A549 (cell line): ENCODE measurements around the gene GPBP1. TPM values are rescaled to one million over a fixed set of nuclear protein-coding genes. Genes with fewer than 3 reads are reported as not detected.
"Not testable (repeated sequence)": the region's sequence is repeated elsewhere in the genome, so short reads cannot be mapped to it uniquely, and the experiment has no call there.

ENCODE experiments used
- ATAC-seq, 2 experiments: fragments of 200-7000 bp in 1 of 2; fragments of >200 bp in 1 of 2; cut with Nextera tagmentation in 1 of 2; cut with Tn5 transposase in 1 of 2; 3 replicates each; pipeline versions ENCODE4 v1.8.0 to v1.9.1; 2018 to 2020; ENCODE audit warnings: mild to moderate bottlenecking in 1 of 2, moderate library complexity in 1 of 2
- CTCF ChIA-PET: fragments of 300-600 bp; sonication (Branson Sonifier 250); formaldehyde crosslinking; extraction: SDS; loops from one replicate; lab custom pipeline; 2021; ENCODE audit warnings: antibody characterized with exemption, inconsistent platforms; lab: Yijun Ruan, JAX
- POLR2A ChIA-PET: fragments of 350-600 bp; formaldehyde crosslinking; extraction: SDS; loops from one replicate; lab custom pipeline; 2021; ENCODE audit warnings: antibody characterized with exemption, inconsistent platforms; lab: Yijun Ruan, JAX
- DNase-seq, 2 experiments: peaks; one replicate each; pipeline versions ENCODE4 v3.0.0 to v3.0.0-alpha.2; 2011 to 2016; ENCODE audit warnings: low read depth in 1 of 2, low spot score in 1 of 2
- FAIRE-seq: peaks from 2 replicates; lab custom pipeline; 2011; peaks lifted over from hg19 to GRCh38; lab: Jason Lieb, UNC
- H3K27ac ChIP-seq, 2 experiments: fragments of >200 bp; sonication (Bioruptor Twin); formaldehyde crosslinking; 3 replicates each; pipeline ENCODE4 v1.5.1; 2016 to 2017
- H3K4me1 ChIP-seq: fragments of >200 bp; sonication (Bioruptor Twin); formaldehyde crosslinking; 3 replicates; pipeline ENCODE4 v1.6.1; 2016
- H3K4me2 ChIP-seq: fragments of >200 bp; sonication (Bioruptor Twin); formaldehyde crosslinking; 3 replicates; pipeline ENCODE4 v1.6.1; 2016
- H3K4me3 ChIP-seq: fragments of >200 bp; sonication (Bioruptor Twin); formaldehyde crosslinking; 3 replicates; pipeline ENCODE4 v1.5.1; 2016
- H3K9me3 ChIP-seq: fragments of >200 bp; sonication (Bioruptor Twin); formaldehyde crosslinking; 3 replicates; pipeline ENCODE4 v1.6.1; 2016
- CBX8 ChIP-seq: fragments of 200-600 bp; sonication (generic); IDR thresholded peaks from 2 replicates; pipeline ENCODE4 v1.6.1; 2016
- ESRRA ChIP-seq: fragments of 150-350 bp; IDR thresholded peaks from 2 replicates; pipeline ENCODE4 v1.6.1; 2014; ENCODE audit warnings: mild to moderate bottlenecking, low read length, borderline replicate concordance
- FOSL2 ChIP-seq, 2 experiments: fragments of 450-650 bp in 1 of 2; fragments of >200 bp in 1 of 2; sonication (Bioruptor Twin) in 1 of 2; formaldehyde crosslinking; IDR thresholded peaks; 2 replicates each; pipeline versions ENCODE4 v1.5.0 to v1.6.1; 2016 to 2020; ENCODE audit warnings: mild to moderate bottlenecking in 1 of 2, moderate library complexity in 1 of 2
- FOXS1 ChIP-seq: fragments of 250-450 bp; sonication (Bioruptor Pico); IDR thresholded peaks from 2 replicates; pipeline ENCODE4 v1.5.0; 2020; ENCODE audit warnings: mild to moderate bottlenecking, moderate library complexity
- HDAC2 ChIP-seq: fragments of 200-600 bp; sonication (generic); IDR thresholded peaks from 2 replicates; pipeline ENCODE4 v1.6.1; 2016
- MYC ChIP-seq: IDR thresholded peaks from 2 replicates; pipeline ENCODE4 v1.6.1; 2012; ENCODE audit warnings: mild to moderate bottlenecking, inconsistent platforms, low read length, improper control_type of control experiment, borderline replicate concordance
- POLR2A ChIP-seq: IDR thresholded peaks from 2 replicates; pipeline ENCODE4 v1.6.1; 2012; ENCODE audit warnings: mild to moderate bottlenecking, low read length
- RCOR1 ChIP-seq: fragments of 150-350 bp; IDR thresholded peaks from 2 replicates; pipeline ENCODE4 v1.6.1; 2014; ENCODE audit warnings: antibody characterized with exemption, low read length, low read depth
- ZC3H11A ChIP-seq: fragments of 450-650 bp; IDR thresholded peaks from 2 replicates; pipeline ENCODE4 v1.6.1; 2014; ENCODE audit warnings: antibody characterized with exemption, mild to moderate bottlenecking
- ZFP36 ChIP-seq: fragments of 450-650 bp; IDR thresholded peaks from 2 replicates; pipeline ENCODE4 v1.6.1; 2014; ENCODE audit warnings: borderline replicate concordance; ENCODE audit not compliant: partially characterized antibody
- whole genome bisulfite sequencing: methylation state at CpG from one replicate; pipeline ENCODE4 v1.1.6; 2017; ENCODE audit errors: missing lambda C conversion rate; 5-methylcytosine and 5-hydroxymethylcytosine counted together
- polyA plus RNA-seq, 4 experiments: library from polyadenylated mRNA; depleted of rRNA in 3 of 4; stranded (reverse); fragments of >200 nt; fragmentation: RNase III in 1 of 4; extraction: RNeasy Plus Mini Kit Qiagen cat#74134 plus additional on column Dnase treatment in 1 of 4; gene quantifications; 2 replicates in 3 of 4; 3 replicates in 1 of 4; pipeline ENCODE4 v1.2.3, GENCODE V29; 2011 to 2017
- TF ChIP-seq, protein P1 (sequence below): fragments of 250-450 bp; sonication (Bioruptor Pico); IDR thresholded peaks from 2 replicates; pipeline ENCODE4 v1.5.0; 2021; ENCODE audit warnings: mild to moderate bottlenecking, moderate library complexity, borderline replicate concordance
- TF ChIP-seq, protein P2 (sequence below): IDR thresholded peaks from 2 replicates; pipeline ENCODE4 v1.6.1; 2012
- TF ChIP-seq, protein P3 (sequence below): fragments of >200 bp; sonication (Bioruptor Twin); formaldehyde crosslinking; IDR thresholded peaks from 3 replicates; pipeline ENCODE4 v1.6.1; 2016
- TF ChIP-seq, protein P4 (sequence below): fragments of 150-350 bp; IDR thresholded peaks from 2 replicates; pipeline ENCODE4 v1.6.1; 2014; ENCODE audit warnings: low read depth, mild to moderate bottlenecking, low read length
- TF ChIP-seq, protein P5 (sequence below): fragments of 250-450 bp; sonication (Bioruptor Pico); IDR thresholded peaks from 2 replicates; pipeline ENCODE4 v1.5.0; 2020; ENCODE audit warnings: low read depth, mild to moderate bottlenecking, moderate library complexity

The GPBP1 gene
- polyA plus RNA-seq, 2 of the 4 experiments (the other 2 are of a cell fraction) = 31.0 to 86.0 TPM

DNA sequence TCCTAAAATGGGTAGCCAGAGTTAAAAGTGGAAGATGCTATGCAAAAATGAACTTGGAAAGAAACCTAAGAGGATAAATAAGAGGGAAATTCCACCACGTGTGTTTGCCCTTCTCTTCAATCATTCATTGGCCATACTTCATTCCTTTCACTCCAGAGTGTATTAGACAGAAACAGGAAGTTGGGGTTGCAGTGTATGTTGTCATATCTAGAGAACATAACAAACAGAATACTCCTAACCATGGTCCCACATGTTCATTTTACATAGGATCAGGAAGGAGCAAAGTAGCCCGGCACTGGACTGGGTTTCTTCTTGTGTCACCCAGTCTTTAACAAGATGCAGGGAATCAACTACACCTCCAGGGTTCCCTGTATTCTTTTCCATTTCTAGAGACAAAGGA, 7.6 kb upstream of the GPBP1 start:
- H3K4me2 ChIP-seq = no peak overlapping the region
- no peaks in the 10 kb centered on the region for H3K9me3 ChIP-seq
- ATAC-seq = peak in 1 of 2 experiments; percentile 24; a peak in 2 of 6 replicates
- ChIA-PET POLR2A (no interaction called here), CTCF (interaction anchor here (0.6 kb wide), 1 partner anchor 793 kb away, joined by 3 read pairs; no protein-coding TSS in a partner anchor)
- no peak overlapping the region for H3K4me3 ChIP-seq
- no peaks in the 10 kb centered on the region for H3K4me1 ChIP-seq
- no peak overlapping the region for H3K27ac ChIP-seq
- peak in 1 of 2 experiments; percentile 12 for DNase-seq
- 47% methylated on average over 2 of the region's 2 CpGs for WGBS
- no peak for FAIRE-seq
- TF ChIP-seq FOSL2 (IDR thresholded peaks at IDR 0.05) (no peak), FOSL2 (CRISPR knock-in tag; IDR thresholded peaks at IDR 0.05) (no peak), HDAC2 (no peak), CBX8 (no peak), ESRRA (no peak)

DNA sequence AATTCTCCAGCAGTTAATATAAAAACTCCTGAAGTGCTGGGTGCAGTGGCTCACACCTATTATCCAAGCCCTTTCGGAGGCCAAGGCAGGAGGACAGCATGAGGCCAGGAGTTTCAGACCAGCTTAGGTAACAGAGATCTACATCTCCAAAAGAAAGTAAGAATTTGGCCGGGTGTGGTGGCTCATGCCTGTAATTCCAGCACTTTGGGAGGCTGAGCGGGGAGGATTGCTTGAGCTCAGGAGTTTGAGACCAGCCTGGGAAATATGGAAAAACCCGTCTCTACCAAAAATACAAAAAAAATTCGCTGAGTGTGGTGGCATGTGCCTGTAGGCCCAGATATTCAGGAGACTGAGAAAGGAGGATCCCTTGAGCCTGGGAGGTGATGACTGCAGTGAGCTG, 6.7 kb upstream of the GPBP1 start:
- ChIA-PET CTCF (interaction anchor here (1.0 to 1.4 kb wide), 2 partner anchors 29 to 267 kb away, joined by 4 to 5 read pairs; no protein-coding TSS in a partner anchor), POLR2A (no interaction called here)
- ATAC-seq (no peak), DNase-seq (no peak), FAIRE-seq (no peak)
- Histone ChIP-seq H3K9me3 (no peaks in the 10 kb centered on the region), H3K4me3 (no peak overlapping the region), H3K27ac (no peak overlapping the region), H3K4me1 (peaks cover 7% of the 10 kb centered on the region; the same call in 2 of the 3 replicates), H3K4me2 (no peak overlapping the region)
- TF ChIP-seq, protein P1, sequence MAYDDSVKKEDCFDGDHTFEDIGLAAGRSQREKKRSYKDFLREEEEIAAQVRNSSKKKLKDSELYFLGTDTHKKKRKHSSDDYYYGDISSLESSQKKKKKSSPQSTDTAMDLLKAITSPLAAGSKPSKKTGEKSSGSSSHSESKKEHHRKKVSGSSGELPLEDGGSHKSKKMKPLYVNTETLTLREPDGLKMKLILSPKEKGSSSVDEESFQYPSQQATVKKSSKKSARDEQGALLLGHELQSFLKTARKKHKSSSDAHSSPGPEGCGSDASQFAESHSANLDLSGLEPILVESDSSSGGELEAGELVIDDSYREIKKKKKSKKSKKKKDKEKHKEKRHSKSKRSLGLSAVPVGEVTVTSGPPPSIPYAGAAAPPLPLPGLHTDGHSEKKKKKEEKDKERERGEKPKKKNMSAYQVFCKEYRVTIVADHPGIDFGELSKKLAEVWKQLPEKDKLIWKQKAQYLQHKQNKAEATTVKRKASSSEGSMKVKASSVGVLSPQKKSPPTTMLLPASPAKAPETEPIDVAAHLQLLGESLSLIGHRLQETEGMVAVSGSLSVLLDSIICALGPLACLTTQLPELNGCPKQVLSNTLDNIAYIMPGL (CRISPR knock-in tag) = no peak
- TF ChIP-seq POLR2A (no peak), MYC (no peak), RCOR1 (no peak), ZC3H11A (no peak), ZFP36 (no peak), FOXS1 (CRISPR knock-in tag) (no peak)
- TF ChIP-seq, protein P2, sequence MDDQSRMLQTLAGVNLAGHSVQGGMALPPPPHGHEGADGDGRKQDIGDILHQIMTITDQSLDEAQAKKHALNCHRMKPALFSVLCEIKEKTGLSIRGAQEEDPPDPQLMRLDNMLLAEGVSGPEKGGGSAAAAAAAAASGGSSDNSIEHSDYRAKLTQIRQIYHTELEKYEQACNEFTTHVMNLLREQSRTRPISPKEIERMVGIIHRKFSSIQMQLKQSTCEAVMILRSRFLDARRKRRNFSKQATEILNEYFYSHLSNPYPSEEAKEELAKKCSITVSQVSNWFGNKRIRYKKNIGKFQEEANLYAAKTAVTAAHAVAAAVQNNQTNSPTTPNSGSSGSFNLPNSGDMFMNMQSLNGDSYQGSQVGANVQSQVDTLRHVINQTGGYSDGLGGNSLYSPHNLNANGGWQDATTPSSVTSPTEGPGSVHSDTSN = no peak
- TF ChIP-seq, protein P3, sequence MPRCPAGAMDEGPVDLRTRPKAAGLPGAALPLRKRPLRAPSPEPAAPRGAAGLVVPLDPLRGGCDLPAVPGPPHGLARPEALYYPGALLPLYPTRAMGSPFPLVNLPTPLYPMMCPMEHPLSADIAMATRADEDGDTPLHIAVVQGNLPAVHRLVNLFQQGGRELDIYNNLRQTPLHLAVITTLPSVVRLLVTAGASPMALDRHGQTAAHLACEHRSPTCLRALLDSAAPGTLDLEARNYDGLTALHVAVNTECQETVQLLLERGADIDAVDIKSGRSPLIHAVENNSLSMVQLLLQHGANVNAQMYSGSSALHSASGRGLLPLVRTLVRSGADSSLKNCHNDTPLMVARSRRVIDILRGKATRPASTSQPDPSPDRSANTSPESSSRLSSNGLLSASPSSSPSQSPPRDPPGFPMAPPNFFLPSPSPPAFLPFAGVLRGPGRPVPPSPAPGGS = no peak
- TF ChIP-seq, protein P4, sequence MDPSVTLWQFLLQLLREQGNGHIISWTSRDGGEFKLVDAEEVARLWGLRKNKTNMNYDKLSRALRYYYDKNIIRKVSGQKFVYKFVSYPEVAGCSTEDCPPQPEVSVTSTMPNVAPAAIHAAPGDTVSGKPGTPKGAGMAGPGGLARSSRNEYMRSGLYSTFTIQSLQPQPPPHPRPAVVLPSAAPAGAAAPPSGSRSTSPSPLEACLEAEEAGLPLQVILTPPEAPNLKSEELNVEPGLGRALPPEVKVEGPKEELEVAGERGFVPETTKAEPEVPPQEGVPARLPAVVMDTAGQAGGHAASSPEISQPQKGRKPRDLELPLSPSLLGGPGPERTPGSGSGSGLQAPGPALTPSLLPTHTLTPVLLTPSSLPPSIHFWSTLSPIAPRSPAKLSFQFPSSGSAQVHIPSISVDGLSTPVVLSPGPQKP = no peak
- TF ChIP-seq, protein P5, sequence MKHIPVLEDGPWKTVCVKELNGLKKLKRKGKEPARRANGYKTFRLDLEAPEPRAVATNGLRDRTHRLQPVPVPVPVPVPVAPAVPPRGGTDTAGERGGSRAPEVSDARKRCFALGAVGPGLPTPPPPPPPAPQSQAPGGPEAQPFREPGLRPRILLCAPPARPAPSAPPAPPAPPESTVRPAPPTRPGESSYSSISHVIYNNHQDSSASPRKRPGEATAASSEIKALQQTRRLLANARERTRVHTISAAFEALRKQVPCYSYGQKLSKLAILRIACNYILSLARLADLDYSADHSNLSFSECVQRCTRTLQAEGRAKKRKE = no peak
- WGBS = 86% methylated on average over 5 of the region's 5 CpGs

DNA sequence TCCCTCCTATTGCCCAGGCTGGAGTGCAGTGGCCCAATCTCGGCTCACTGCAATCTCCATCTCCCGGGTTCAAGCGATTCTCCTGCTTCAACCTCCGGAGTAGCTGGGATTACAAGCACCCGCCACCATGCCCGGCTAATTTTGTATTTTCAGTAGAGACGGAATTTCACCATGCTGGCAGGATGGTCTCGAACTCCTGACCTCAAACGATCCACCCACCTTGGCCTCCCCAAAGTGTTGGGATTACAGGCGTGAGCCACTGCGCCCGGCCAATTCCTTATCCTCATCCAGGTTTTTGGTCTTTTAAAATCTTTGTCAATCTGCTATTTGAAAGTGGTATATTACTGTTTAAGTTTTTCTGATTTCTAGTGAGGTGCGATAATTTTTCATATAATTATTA, 3.7 kb upstream of the GPBP1 start:
- H3K9me3 ChIP-seq, H3K4me1 ChIP-seq, FAIRE-seq, DNase-seq, H3K4me3 ChIP-seq, ATAC-seq, H3K4me2 ChIP-seq, POLR2A ChIA-PET, H3K27ac ChIP-seq: not testable (repeated sequence)
- CTCF ChIA-PET = interaction anchor here (0.9 kb wide), 1 partner anchor 32 kb away, joined by 6 read pairs; no protein-coding TSS in a partner anchor
- WGBS = 91% methylated on average over 13 of the region's 13 CpGs
